ENCODE results near the gene DOCK9.

DOCK9 gene

GRCh38 chr13:98945863-98946605 lies 31.8 kb downstream of the DOCK9 start:
- DNase-seq = no peak

- DNase-seq = no peak
Observed at GRCh38 chr13:98944336-98944735, 33.5 kb downstream of the DOCK9 start.

- DNase-seq = no peak
Observed at GRCh38 chr13:98942997-98943396, 34.9 kb downstream of the DOCK9 start.

GRCh38 chr13:98942485-98942884 lies 35.4 kb downstream of the DOCK9 start:
- DNase-seq = no peak

- DNase-seq = no peak
Observed at GRCh38 chr13:98941536-98941935, 36.3 kb downstream of the DOCK9 start.

- no peak for DNase-seq
Observed at GRCh38 chr13:98941126-98941525, 36.7 kb downstream of the DOCK9 start.

GRCh38 chr13:98940325-98941001 lies 37.4 kb downstream of the DOCK9 start:
- no peak for DNase-seq

GRCh38 chr13:98939660-98940191 lies 38.1 kb downstream of the DOCK9 start:
- no peak for DNase-seq

- DNase-seq = no peak
Observed at GRCh38 chr13:98938801-98939200, 39.1 kb downstream of the DOCK9 start.

- DNase-seq = no peak
Observed at GRCh38 chr13:98937911-98938381, 39.9 kb downstream of the DOCK9 start.

GRCh38 chr13:98934243-98934642 lies 43.6 kb downstream of the DOCK9 start:
- DNase-seq = no peak

- peak; percentile 34 for DNase-seq
Observed at GRCh38 chr13:98930151-98930591, 47.7 kb downstream of the DOCK9 start.

- no peak for DNase-seq
Observed at GRCh38 chr13:98927951-98928927, 49.6 kb downstream of the DOCK9 start.

GRCh38 chr13:98925949-98926348 lies 51.9 kb downstream of the DOCK9 start:
- DNase-seq = no peak

- no peak for DNase-seq
Observed at GRCh38 chr13:98923641-98924397, 54.0 kb downstream of the DOCK9 start.

GRCh38 chr13:98922306-98922705 lies 55.6 kb downstream of the DOCK9 start:
- DNase-seq = no peak

GRCh38 chr13:98921786-98922185 lies 56.1 kb downstream of the DOCK9 start:
- DNase-seq = no peak

- no peak for DNase-seq
Observed at GRCh38 chr13:98921015-98921580, 56.8 kb downstream of the DOCK9 start.

- DNase-seq = no peak
Observed at GRCh38 chr13:98919566-98919965, 58.3 kb downstream of the DOCK9 start.

GRCh38 chr13:98918771-98919170 lies 59.1 kb downstream of the DOCK9 start:
- DNase-seq = peak; percentile 23

- no peak for DNase-seq
Observed at GRCh38 chr13:98917116-98917515, 60.7 kb downstream of the DOCK9 start.

GRCh38 chr13:98916403-98916802 lies 61.5 kb downstream of the DOCK9 start:
- DNase-seq = no peak
